K562 (cell line): Measurements from ENCODE around the gene OR6K6. TPM values are rescaled to one million over a fixed set of nuclear protein-coding genes. Genes with fewer than 3 reads are reported as not detected.

ENCODE experiments used
- CBFA2T2 ChIP-seq: fragments of 450-650 bp; conservative IDR thresholded peaks from 2 replicates; pipeline ENCODE4 v1.6.1; 2017; ENCODE audit warnings: mild to moderate bottlenecking
- MCM2 ChIP-seq: fragments of 450-650 bp; IDR thresholded peaks from 2 replicates; pipeline ENCODE4 v1.6.1; 2017; ENCODE audit warnings: low read depth, mild to moderate bottlenecking
- MTA3 ChIP-seq: fragments of 450-650 bp; formaldehyde crosslinking; IDR thresholded peaks from 2 replicates; pipeline ENCODE4 v1.6.1; 2017; ENCODE audit warnings: mild to moderate bottlenecking, borderline replicate concordance
- NR2C1 ChIP-seq, 2 experiments: fragments of 450-650 bp; IDR thresholded peaks; 2 replicates each; pipeline ENCODE4 v1.6.1; 2017; ENCODE audit warnings: mild to moderate bottlenecking in 2 of 2, antibody characterized with exemption in 1 of 2, inconsistent platforms in 1 of 2, missing compliant biosample characterization in 1 of 2, missing genetic modification characterization in 1 of 2
- PBX2 ChIP-seq, 2 experiments: IDR thresholded peaks in 1 of 2; conservative IDR thresholded peaks in 1 of 2; 2 replicates each; pipeline ENCODE4 v1.6.1; 2016; ENCODE audit warnings: low read depth in 2 of 2, mild to moderate bottlenecking in 1 of 2, missing compliant biosample characterization in 1 of 2, missing genetic modification characterization in 1 of 2, moderate library complexity in 1 of 2
- RNF219 ChIP-seq: fragments of 250-450 bp; sonication (Bioruptor Pico); IDR thresholded peaks from 2 replicates; pipeline ENCODE4 v1.5.0; 2022; ENCODE audit warnings: mild to moderate bottlenecking
- polyA plus RNA-seq, 8 experiments: library from polyadenylated mRNA; depleted of rRNA in 4 of 8; stranded (reverse) in 5 of 8; unstranded in 3 of 8; fragments of >200 nt; fragmentation: Nextera tagmentation in 2 of 8; fragmentation: Illumina TruSeq in 1 of 8; extraction: Ambion mirVana in 2 of 8; extraction: Trizol in 1 of 8; gene quantifications; 2 replicates each; pipeline versions ENCODE4 v1.2.1 to v1.2.3, GENCODE V29; 2011 to 2014; ENCODE audit warnings: inconsistent platforms in 1 of 8, missing spikeins in 1 of 8
- total RNA-seq, 7 experiments: library from RNA; depleted of rRNA in 6 of 7; stranded (reverse); fragments of >200 nt in 6 of 7; fragmentation: Illumina TruSeq in 2 of 7; extraction: Trizol in 2 of 7; gene quantifications; 2 replicates each; pipeline versions ENCODE4 v1.2.1 to v1.2.3, GENCODE V29; 2011 to 2021; ENCODE audit warnings: low replicate concordance in 1 of 7

Gene OR6K6
- total and polyA plus RNA-seq, 9 of the 15 experiments (the other 6 are each of a cell fraction or from before 2014, with no cell fraction given), result not detected

GRCh38 chr1:158799689-158800088, 45.2 kb downstream of the OR6K6 start (continued):
- TF ChIP-seq MTA3 (no peak), PBX2 (CRISPR knock-in tag; IDR thresholded peaks at IDR 0.05; ENCODE audit: low read depth) (no peak), PBX2 (tag; conservative IDR thresholded peaks at IDR 0.05; ENCODE audit: low read depth) (no peak), CBFA2T2 (peak; percentile 34), RNF219 (CRISPR knock-in tag) (no peak), NR2C1 (IDR thresholded peaks at IDR 0.05) (no peak), NR2C1 (tag; IDR thresholded peaks at IDR 0.05) (peak; percentile 14; the same call in 1 of the 2 replicates), MCM2 (no peak)
